Activated T-helper 2 cell treated with anti-CD3 and anti-CD28 coated beads, Interferon-gamma antibody, Interleukin-2, Interleukin-4, amounts not matched to agents 10 μg/mL and 5 μg/mL and 100 μg/mL, durations not matched to agents 14 hours and 24 hours and 36 hours (primary cell): ENCODE measurements around the gene SETBP1. TPM values are rescaled to one million over a fixed set of nuclear protein-coding genes. Genes with fewer than 3 reads are reported as not detected.
A peak's percentile ranks its signal among the peaks of the same experiment; 100 is the strongest.
"Not testable (repeated sequence)": the region's sequence is repeated elsewhere in the genome, so short reads cannot be mapped to it uniquely, and the experiment has no call there.

Experiments
- DNase-seq: peaks from one replicate; pipeline ENCODE4 v3.0.0; 2021; ENCODE audit warnings: low spot score
- H3K27ac Mint-ChIP-seq: one replicate; pipeline ENCODE4 v1.8.0; 2021; ENCODE audit warnings: mixed read lengths
- H3K27me3 Mint-ChIP-seq: one replicate; pipeline ENCODE4 v1.8.0; 2021; ENCODE audit warnings: low read depth, mixed read lengths
- H3K36me3 Mint-ChIP-seq: one replicate; pipeline ENCODE4 v1.8.0; 2021; ENCODE audit warnings: low read depth, mixed read lengths
- H3K4me1 Mint-ChIP-seq: one replicate; pipeline ENCODE4 v1.8.0; 2021; ENCODE audit warnings: low read depth, mixed read lengths
- H3K4me3 Mint-ChIP-seq: one replicate; pipeline ENCODE4 v1.8.0; 2021; ENCODE audit warnings: low read depth, mild to moderate bottlenecking, moderate library complexity, mixed read lengths
- H3K9me3 Mint-ChIP-seq: one replicate; pipeline ENCODE4 v1.8.0; 2021; ENCODE audit warnings: mixed read lengths
- intact Hi-C: fragments of 100-400 bp; cut with micrococcal nuclease; formaldehyde crosslinking; loops from one replicate; pipeline ENCODE4 v1.15.1; 2023
- total RNA-seq: library from RNA; stranded (reverse); gene quantifications from 2 replicates; pipeline ENCODE4 v1.2.3, GENCODE V29; 2022

SETBP1 gene
- total RNA-seq, 1 donor from 2014 or later, result 27.4 TPM

GRCh38 chr18:44714376-44714775 lies 33.7 kb downstream of the SETBP1 start:
- Mint-ChIP-seq H3K4me1 (peaks cover 43% of the 10 kb centered on the region), H3K9me3 (no peaks in the 10 kb centered on the region), H3K27me3 (peaks cover 10% of the 10 kb centered on the region), H3K27ac (no peak overlapping the region), H3K36me3 (peaks cover 28% of the 10 kb centered on the region), H3K4me3 (no peak overlapping the region)
- intact Hi-C loops, result no loop called here
- DNase-seq, result no peak

DNA sequence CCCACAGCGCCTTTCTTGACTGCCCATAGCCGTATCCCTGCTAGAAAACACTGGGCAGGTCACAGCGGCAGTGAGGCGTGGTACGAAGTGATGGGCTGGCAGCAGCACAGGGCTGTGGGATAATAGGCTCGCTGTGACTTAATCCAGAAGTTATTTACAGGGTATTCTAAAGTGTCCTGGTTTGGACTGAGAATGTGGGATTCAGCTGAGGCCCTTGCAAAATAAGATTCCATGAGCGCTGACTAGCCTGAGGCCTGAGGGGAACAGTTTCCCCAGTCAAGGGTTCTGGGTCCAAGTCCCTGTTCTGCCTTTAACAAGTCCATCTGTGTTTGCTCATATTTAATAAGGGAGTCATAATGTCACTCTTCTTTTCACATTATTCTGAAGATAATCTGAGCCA lies 34.6 kb downstream of the SETBP1 start:
- peaks cover 35% of the 10 kb centered on the region for H3K4me1 Mint-ChIP-seq
- no peak for DNase-seq
- no peaks in the 10 kb centered on the region for H3K9me3 Mint-ChIP-seq

DNA sequence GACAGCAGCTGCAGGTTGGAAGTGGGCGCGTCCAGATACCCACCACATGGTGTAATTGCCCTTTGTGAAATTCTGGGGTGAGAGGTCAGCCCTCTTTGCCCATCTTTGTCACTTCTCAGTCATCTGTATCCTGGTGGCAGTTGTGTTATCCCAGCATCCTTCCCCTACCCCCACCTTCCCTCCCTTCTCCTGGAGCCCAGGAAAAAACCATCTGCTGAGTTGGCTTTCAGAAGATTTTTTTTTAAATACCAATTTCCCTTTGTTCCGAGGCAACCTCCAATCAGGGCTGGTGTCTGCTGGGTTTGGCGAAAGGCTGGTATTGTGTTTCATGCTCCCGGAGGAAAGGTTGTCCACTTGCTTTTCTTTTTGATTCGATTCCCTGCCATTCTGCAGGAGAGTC lies 35.2 kb downstream of the SETBP1 start:
- H3K4me1 Mint-ChIP-seq, result peaks cover 35% of the 10 kb centered on the region
- H3K36me3 Mint-ChIP-seq, result peaks cover 34% of the 10 kb centered on the region
- no peak overlapping the region for H3K27ac Mint-ChIP-seq
- H3K9me3 Mint-ChIP-seq, result no peaks in the 10 kb centered on the region
- H3K4me3 Mint-ChIP-seq, result no peak overlapping the region
- DNase-seq, result no peak
- intact Hi-C loops, result no loop called here
- peaks cover 10% of the 10 kb centered on the region for H3K27me3 Mint-ChIP-seq

More for the DNA sequence above, 34.6 kb downstream of the SETBP1 start:
- Mint-ChIP-seq H3K36me3 (peaks cover 32% of the 10 kb centered on the region), H3K27ac (no peak overlapping the region), H3K27me3 (peaks cover 10% of the 10 kb centered on the region), H3K4me3 (no peak overlapping the region)
- intact Hi-C loops, result no loop called here

DNA sequence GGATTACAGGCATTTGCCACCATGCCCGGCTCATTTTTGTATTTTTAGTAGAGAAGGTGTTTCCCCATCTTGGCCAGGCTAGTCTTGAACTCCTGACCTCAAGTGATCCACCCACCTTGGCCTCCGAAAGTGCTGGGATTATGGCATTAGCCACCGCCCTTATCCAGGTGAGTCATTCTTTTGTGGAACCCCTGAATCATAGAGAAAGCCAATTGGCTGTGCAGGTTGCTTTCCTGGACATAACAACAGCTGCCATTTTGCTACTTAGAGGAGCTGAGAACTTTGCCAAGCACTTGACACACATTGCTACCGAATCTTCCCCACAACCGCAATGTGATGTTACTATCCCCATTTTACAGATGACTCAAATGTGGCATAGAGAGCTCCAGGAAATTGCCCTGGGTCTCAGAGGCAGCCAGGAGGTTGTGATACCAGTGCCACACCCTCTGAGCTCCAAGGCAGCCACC lies 36.0 kb downstream of the SETBP1 start:
- Mint-ChIP-seq H3K36me3 (peaks cover 34% of the 10 kb centered on the region), H3K27ac (no peak overlapping the region), H3K4me3 (no peak overlapping the region), H3K27me3 (peaks cover 10% of the 10 kb centered on the region), H3K4me1 (peaks cover 43% of the 10 kb centered on the region), H3K9me3 (no peaks in the 10 kb centered on the region)
- intact Hi-C loops, result loop anchor here (1.0 kb wide), 1 partner anchor 9 kb away; no protein-coding TSS in a partner anchor
- DNase-seq, result no peak

DNA sequence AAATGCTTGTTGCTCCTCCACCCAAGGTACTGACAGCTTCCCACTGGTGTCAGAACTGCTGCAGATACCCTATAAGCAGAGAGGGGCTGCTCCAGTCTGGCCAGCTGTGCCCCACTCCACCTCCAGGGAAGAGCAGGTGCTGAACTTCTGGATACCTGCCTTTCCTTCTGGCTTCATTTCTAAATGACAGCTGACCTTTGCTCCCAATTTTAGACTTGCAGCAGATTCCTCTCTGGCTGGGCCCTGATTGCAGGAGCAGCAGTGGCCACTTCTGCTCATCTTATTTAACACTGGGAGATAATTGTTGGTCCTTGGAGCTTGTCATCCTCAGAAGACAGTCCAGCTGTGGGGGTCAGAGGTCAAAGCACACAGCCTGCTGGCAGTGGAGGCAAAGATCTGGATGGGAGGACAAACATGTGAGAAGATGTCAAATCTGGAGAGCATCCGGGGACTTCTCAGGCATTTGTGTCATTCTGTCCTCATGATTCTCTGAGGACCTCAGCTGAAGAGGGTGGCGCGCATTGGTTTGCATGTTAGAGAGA lies 38.9 kb downstream of the SETBP1 start:
- H3K4me1 Mint-ChIP-seq, result peaks cover 57% of the 10 kb centered on the region

DNA sequence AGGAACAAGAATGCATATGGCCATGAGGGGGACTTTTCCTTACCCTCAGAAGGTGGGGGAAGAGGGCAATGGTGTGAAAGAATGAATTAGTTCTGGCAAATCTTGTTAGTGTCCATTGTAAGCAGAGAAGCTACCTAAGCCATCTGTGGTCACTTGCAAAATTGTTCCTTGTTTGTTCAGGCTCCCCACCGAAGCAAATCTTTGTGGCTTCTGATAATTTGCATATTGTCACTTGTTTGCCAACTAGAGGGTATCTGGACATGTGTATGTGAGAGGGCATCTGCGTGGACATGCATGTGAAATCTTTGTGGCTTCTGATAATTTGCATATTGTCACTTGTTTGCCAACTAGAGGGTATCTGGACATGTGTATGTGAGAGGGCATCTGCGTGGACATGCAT lies 41.1 kb downstream of the SETBP1 start:
- H3K4me3 Mint-ChIP-seq, H3K27ac Mint-ChIP-seq, DNase-seq, H3K27me3 Mint-ChIP-seq, H3K9me3 Mint-ChIP-seq: not testable (repeated sequence)
- peaks cover 72% of the 10 kb centered on the region for H3K4me1 Mint-ChIP-seq
- intact Hi-C loops, result loop anchor here (5.0 kb wide), 1 partner anchor 124 kb away; no protein-coding TSS in a partner anchor
- H3K36me3 Mint-ChIP-seq, result peaks cover 18% of the 10 kb centered on the region

More for the DNA sequence above, 38.9 kb downstream of the SETBP1 start:
- no peak overlapping the region for H3K4me3 Mint-ChIP-seq
- H3K27me3 Mint-ChIP-seq, result peaks cover 6% of the 10 kb centered on the region
- peaks cover 18% of the 10 kb centered on the region for H3K36me3 Mint-ChIP-seq
- intact Hi-C loops, result loop anchor here (5.0 kb wide), 1 partner anchor 122 kb away; no protein-coding TSS in a partner anchor
- DNase-seq, result no peak
- H3K27ac Mint-ChIP-seq, result no peak overlapping the region
- H3K9me3 Mint-ChIP-seq, result no peaks in the 10 kb centered on the region

- H3K4me3 Mint-ChIP-seq, result no peak overlapping the region
- H3K36me3 Mint-ChIP-seq, result peaks cover 15% of the 10 kb centered on the region
- peak overlapping the region; percentile 14 for H3K27ac Mint-ChIP-seq
- DNase-seq, result no peak
- intact Hi-C loops, result loop anchor here (5.0 kb wide), 1 partner anchor 126 kb away; no protein-coding TSS in a partner anchor
- peaks cover 75% of the 10 kb centered on the region for H3K4me1 Mint-ChIP-seq
- no peaks in the 10 kb centered on the region for H3K9me3 Mint-ChIP-seq
- H3K27me3 Mint-ChIP-seq, result peaks cover 2% of the 10 kb centered on the region
Observed at GRCh38 chr18:44723411-44723810, 42.7 kb downstream of the SETBP1 start.

DNA sequence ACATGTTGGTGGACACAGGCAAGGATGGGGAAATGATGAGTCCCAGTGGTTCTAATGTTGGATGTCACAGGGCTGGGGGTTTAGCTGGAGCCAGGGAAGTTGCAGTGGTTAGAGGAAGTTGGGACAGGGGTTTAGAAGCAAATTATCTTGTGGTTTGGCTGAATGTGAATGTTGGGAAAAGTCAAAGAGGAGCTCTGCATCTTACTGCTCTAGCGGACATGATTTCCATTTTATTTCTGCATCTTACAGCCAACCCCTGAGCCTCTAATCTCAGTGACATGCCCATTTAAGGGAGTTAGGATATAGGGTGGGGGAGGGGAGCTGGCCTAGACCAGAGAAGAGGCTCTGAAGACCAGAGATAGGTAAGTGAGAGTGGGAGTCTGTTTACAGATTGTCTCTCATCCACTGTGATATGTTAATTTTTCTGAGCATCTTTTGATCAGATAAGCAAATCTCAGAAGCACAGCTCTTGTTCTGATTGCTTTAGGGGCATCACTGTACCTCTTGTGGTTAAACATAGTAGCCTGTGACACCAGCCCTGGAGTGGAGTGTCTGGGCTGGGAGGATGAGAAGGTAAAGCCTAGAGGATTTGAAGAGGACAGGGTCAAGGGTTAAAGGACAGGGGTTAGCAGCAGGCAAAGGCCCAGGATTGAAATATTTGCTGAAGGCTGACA lies 43.6 kb downstream of the SETBP1 start:
- intact Hi-C loops, result loop anchor here (1.0 to 5.0 kb wide), 4 partner anchors 21 to 473 kb away; partner anchors contain the start of gene SETBP1
- H3K9me3 Mint-ChIP-seq, result no peaks in the 10 kb centered on the region
- no peaks in the 10 kb centered on the region for H3K27me3 Mint-ChIP-seq
- no peak for DNase-seq
- H3K4me1 Mint-ChIP-seq, result peaks cover 80% of the 10 kb centered on the region
- peak overlapping the region; percentile 83 for H3K27ac Mint-ChIP-seq
- peak overlapping the region; percentile 54 for H3K4me3 Mint-ChIP-seq
- peaks cover 10% of the 10 kb centered on the region for H3K36me3 Mint-ChIP-seq

GRCh38 chr18:44725300-44726058 lies 44.8 kb downstream of the SETBP1 start:
- Mint-ChIP-seq H3K27me3 (no peaks in the 10 kb centered on the region), H3K36me3 (peaks cover 4% of the 10 kb centered on the region), H3K4me1 (peaks cover 90% of the 10 kb centered on the region), H3K9me3 (no peaks in the 10 kb centered on the region), H3K4me3 (peak overlapping the region; percentile 19), H3K27ac (peak overlapping the region; percentile 83)
- intact Hi-C loops, result loop anchor here (1.0 to 2.0 kb wide), 6 partner anchors 8 to 168 kb away; no protein-coding TSS in a partner anchor
- DNase-seq, result peak; percentile 66

GRCh38 chr18:44726059-44726421 lies 45.4 kb downstream of the SETBP1 start:
- Mint-ChIP-seq H3K4me3 (peak overlapping the region; percentile 19), H3K9me3 (no peaks in the 10 kb centered on the region), H3K4me1 (peaks cover 94% of the 10 kb centered on the region), H3K36me3 (peaks cover 4% of the 10 kb centered on the region), H3K27ac (peak overlapping the region; percentile 83), H3K27me3 (no peaks in the 10 kb centered on the region)
- DNase-seq, result no peak
- intact Hi-C loops, result no loop called here

DNA sequence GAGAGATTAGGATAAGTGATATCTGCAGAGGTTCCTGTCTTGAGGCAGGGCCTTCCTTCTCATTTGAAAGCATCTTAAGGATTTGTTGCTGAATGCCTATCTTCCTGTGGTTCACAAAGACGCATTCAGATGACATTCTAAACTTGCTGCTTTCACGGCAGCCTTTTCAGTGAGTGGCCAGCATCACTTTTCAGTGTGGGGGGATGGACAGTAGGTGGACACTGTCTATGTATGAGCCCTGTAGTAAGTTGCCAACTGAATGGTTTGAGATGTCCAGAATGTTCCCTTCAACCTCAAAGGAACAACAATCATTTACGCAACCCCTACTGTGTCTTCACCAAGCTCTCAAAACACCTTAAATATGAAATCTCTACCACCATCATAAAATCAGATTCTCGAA lies 46.6 kb downstream of the SETBP1 start:
- peaks cover 96% of the 10 kb centered on the region for H3K4me1 Mint-ChIP-seq
- no peaks in the 10 kb centered on the region for H3K9me3 Mint-ChIP-seq
- H3K27ac Mint-ChIP-seq, result no peak overlapping the region
- intact Hi-C loops, result no loop called here
- H3K27me3 Mint-ChIP-seq, result no peaks in the 10 kb centered on the region
- H3K4me3 Mint-ChIP-seq, result no peak overlapping the region
- no peak for DNase-seq
- H3K36me3 Mint-ChIP-seq, result peaks cover 14% of the 10 kb centered on the region

DNA sequence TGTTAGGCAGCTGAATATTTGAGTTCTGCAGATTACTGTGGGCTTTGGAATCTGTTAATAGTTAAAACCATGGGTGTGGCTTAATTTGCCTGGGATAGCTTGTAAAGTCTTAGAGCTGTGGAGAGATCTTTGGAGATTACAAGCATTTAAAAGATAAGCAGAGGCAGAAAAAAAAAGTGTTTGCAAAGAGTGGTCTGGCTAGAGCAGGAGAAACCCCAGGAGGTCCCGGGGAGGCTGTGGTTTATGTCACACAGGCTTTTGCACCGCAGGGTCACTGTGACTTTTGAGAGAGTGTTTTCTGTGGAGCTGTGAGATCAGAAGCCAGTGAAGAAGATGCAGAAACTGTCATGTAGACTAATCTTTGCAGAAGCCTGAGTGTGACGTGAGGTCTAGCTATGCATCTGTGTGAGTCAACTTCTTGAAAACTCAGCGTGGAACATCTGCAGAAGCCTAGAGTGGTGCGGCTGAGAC lies 49.0 kb downstream of the SETBP1 start:
- peak; percentile 67 for DNase-seq
- Mint-ChIP-seq H3K27ac (peak overlapping the region; percentile 70), H3K4me3 (peak overlapping the region; percentile 1), H3K27me3 (no peaks in the 10 kb centered on the region), H3K9me3 (no peaks in the 10 kb centered on the region), H3K4me1 (peaks cover 99% of the 10 kb centered on the region), H3K36me3 (peaks cover 15% of the 10 kb centered on the region)
- intact Hi-C loops, result loop anchor here (1.0 to 5.0 kb wide), 4 partner anchors 30 to 222 kb away; no protein-coding TSS in a partner anchor
